ENCODE measurements around the gene HIVEP3. TPM values are rescaled to one million over a fixed set of nuclear protein-coding genes. Genes with fewer than 3 reads are reported as not detected.

The HIVEP3 gene
- total RNA-seq, 5 donors from 2014 or later (not counting 1 experiment from before 2014, with no cell fraction given), result 7.0 to 15.3 (median 8.8) TPM

- DNase-seq (no peak), ATAC-seq (replicated peaks in 1 of 4) (no peak)
- H3K4me1 Mint-ChIP-seq, result peaks cover 13 to 20% (median 16%) of the 10 kb centered on the region in 3 donors
- no peaks in the 10 kb centered on the region for H3K9me3 Mint-ChIP-seq
- WGBS (ENCODE audit: insufficient coverage), result 83% methylated on average over 1 of the region's 3 CpGs
- no peak overlapping the region for H3K4me3 Mint-ChIP-seq
- no peaks in the 10 kb centered on the region for H3K27me3 Mint-ChIP-seq
- POLR2A ChIA-PET, result no interaction called here
- no peak overlapping the region for H3K27ac Mint-ChIP-seq
- H3K36me3 ChIP-seq (ENCODE audit: control insufficient read depth in 2 of 2, extremely low read depth in 1 of 2, insufficient read depth in 1 of 2, low read length in 1 of 2), result peaks cover 2 to 5% of the 10 kb centered on the region in 2 donors
- peaks cover 21% of the 10 kb centered on the region for H3K36me3 Mint-ChIP-seq
- no peak overlapping the region for H3K27ac ChIP-seq (ENCODE audit: low read length)
- H3K9me3 ChIP-seq, result no peaks in the 10 kb centered on the region
- CTCF ChIA-PET, result no interaction called here
- no peaks in the 10 kb centered on the region for H3K27me3 ChIP-seq (replicated peaks in 1 of 2; ENCODE audit: control insufficient read depth in 2 of 2, extremely low read depth in 1 of 2, insufficient read depth in 2 of 2, low read length in 1 of 2)
- no peak overlapping the region for H3K4me3 ChIP-seq (ENCODE audit: control insufficient read depth in 1 of 2, extremely low read depth in 1 of 2, low read length in 1 of 2)
- peaks cover 0 to 14% of the 10 kb centered on the region in 2 experiments for H3K4me1 ChIP-seq (ENCODE audit: control insufficient read depth in 1 of 2, extremely low read depth in 1 of 2, insufficient read depth in 2 of 2, low read length in 2 of 2)
Observed at GRCh38 chr1:41576206-41576605, 342.5 kb downstream of the HIVEP3 start.

DNA sequence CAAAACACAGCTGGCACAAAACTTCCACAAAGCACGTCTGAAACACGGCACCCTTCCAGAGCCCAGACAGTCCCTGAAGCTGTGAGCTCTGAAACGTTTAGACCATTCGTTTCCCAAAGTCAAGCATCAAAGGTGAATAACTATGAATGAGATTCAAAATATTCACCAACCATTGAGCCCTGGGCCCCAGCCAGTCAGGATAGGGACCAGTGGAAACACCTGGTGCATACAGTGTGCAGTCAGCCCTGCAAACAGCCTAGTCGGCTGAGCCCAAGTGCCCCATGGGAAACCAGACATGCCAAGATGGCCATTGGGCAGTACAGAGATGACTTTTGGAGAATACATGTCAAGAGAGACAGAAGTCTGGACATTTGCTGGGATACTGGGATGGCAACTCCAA is 343.9 kb downstream of the HIVEP3 start:
- ChIA-PET CTCF (no interaction called here), POLR2A (no interaction called here)
- no peak overlapping the region for H3K4me3 ChIP-seq (ENCODE audit: control insufficient read depth in 1 of 2, extremely low read depth in 1 of 2, low read length in 1 of 2)
- Mint-ChIP-seq H3K27ac (no peak overlapping the region), H3K27me3 (no peaks in the 10 kb centered on the region), H3K4me3 (no peak overlapping the region), H3K9me3 (no peaks in the 10 kb centered on the region), H3K4me1 (peaks cover 8 to 11% (median 8%) of the 10 kb centered on the region in 3 donors), H3K36me3 (peaks cover 14% of the 10 kb centered on the region)
- DNase-seq (no peak), ATAC-seq (replicated peaks in 1 of 4) (no peak)
- H3K27ac ChIP-seq (ENCODE audit: low read length), result no peak overlapping the region
- WGBS (ENCODE audit: insufficient coverage), result 90% methylated on average over 2 of the region's 5 CpGs
- H3K36me3 ChIP-seq (ENCODE audit: control insufficient read depth in 2 of 2, extremely low read depth in 1 of 2, insufficient read depth in 1 of 2, low read length in 1 of 2), result peaks cover 2 to 5% of the 10 kb centered on the region in 2 donors
- H3K4me1 ChIP-seq (ENCODE audit: control insufficient read depth in 1 of 2, extremely low read depth in 1 of 2, insufficient read depth in 2 of 2, low read length in 2 of 2), result peaks cover 0 to 9% of the 10 kb centered on the region in 2 experiments
- H3K9me3 ChIP-seq, result no peaks in the 10 kb centered on the region
- H3K27me3 ChIP-seq (replicated peaks in 1 of 2; ENCODE audit: control insufficient read depth in 2 of 2, extremely low read depth in 1 of 2, insufficient read depth in 2 of 2, low read length in 1 of 2), result no peaks in the 10 kb centered on the region

DNA sequence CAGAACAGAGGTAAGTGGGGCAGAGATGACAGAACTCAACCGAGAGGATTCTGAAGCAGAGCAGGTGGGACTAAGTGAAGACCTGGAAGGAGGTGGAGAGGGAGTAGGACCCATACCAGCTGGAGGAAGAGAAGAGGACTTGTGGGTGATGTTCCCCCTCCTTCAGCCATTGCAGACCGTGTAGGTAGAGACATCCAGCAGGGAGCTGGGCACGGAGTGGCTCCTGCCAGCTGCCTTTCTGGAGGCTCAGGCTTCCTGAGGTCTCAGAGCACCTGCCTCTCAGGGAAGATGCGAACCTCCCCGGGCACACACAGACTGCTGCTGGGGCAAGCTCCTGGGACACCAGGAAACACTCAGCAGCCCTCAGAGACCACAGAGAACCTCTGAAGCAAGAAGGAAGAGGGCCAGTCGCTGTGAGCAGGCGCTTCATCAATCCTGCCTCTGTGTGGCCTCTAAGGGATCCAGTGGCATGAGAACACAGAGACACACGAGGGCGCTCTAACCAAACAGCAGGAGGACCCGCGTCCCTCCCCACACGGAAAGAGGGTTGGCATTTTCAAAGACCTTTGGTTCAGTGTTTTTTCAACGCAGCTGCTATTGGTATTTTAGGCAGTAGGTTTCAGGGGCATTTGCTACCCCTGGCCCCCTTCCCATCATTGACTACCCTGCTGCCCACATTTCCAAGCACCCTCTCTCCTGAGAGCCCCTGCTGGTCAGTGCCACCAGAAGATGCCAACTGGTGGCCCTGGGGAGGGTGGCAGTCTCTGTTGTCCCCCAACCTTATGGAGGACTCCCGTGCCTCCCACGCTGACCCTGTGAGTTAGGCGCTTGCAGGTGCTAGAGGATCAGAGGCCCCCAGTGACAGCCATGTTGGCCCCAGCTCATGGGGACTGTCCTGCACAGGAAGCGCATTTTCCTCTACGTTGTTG is 344.7 kb downstream of the HIVEP3 start:
- peaks cover 13% of the 10 kb centered on the region for H3K36me3 Mint-ChIP-seq
- Histone ChIP-seq H3K9me3 (no peaks in the 10 kb centered on the region), H3K36me3 (ENCODE audit: control insufficient read depth in 2 of 2, extremely low read depth in 1 of 2, insufficient read depth in 1 of 2, low read length in 1 of 2) (peaks cover 2 to 5% of the 10 kb centered on the region in 2 donors), H3K4me1 (ENCODE audit: control insufficient read depth in 1 of 2, extremely low read depth in 1 of 2, insufficient read depth in 2 of 2, low read length in 2 of 2) (peaks cover 0 to 9% of the 10 kb centered on the region in 2 experiments), H3K27ac (ENCODE audit: low read length) (no peak overlapping the region), H3K27me3 (replicated peaks in 1 of 2; ENCODE audit: control insufficient read depth in 2 of 2, extremely low read depth in 1 of 2, insufficient read depth in 2 of 2, low read length in 1 of 2) (no peaks in the 10 kb centered on the region), H3K4me3 (ENCODE audit: control insufficient read depth in 1 of 2, extremely low read depth in 1 of 2, low read length in 1 of 2) (no peak overlapping the region)
- ATAC-seq (replicated peaks in 1 of 4) (peak; percentile 85 to 99 (median 91)), DNase-seq (peak; percentile 61 to 90 (median 76))
- H3K27ac Mint-ChIP-seq, result no peak overlapping the region
- no peaks in the 10 kb centered on the region for H3K27me3 Mint-ChIP-seq
- H3K9me3 Mint-ChIP-seq, result no peaks in the 10 kb centered on the region
- no peak overlapping the region for H3K4me3 Mint-ChIP-seq
- H3K4me1 Mint-ChIP-seq, result peaks cover 8 to 11% (median 8%) of the 10 kb centered on the region in 3 donors
- ChIA-PET CTCF (interaction anchor here (1.0 to 1.3 kb wide), 3 partner anchors 325 to 600 kb away, joined by 3 to 4 read pairs (median 3); no protein-coding TSS in a partner anchor), POLR2A (no interaction called here)
- whole genome bisulfite sequencing (ENCODE audit: insufficient coverage), result 56% methylated on average over 12 of the region's 18 CpGs

DNA sequence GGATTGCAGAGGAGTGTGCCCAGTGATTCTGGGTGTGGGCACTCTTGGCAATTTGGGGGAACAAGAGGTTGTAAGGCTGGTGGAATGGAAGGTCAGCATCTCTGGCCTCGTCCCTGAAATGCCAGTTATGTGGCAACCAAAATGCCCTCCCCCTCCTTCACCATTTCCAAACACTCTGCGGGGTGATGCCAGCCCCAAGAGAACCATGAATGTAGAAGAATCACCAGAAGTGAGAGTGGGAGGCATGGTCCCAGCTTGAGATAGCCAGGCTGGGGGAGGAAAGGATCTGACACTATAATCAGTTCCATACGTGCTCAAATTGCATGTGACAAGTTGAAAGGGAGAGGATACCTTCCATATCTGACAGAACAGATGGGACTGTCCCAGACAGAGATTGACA is 345.5 kb downstream of the HIVEP3 start:
- Histone ChIP-seq H3K4me1 (ENCODE audit: control insufficient read depth in 1 of 2, extremely low read depth in 1 of 2, insufficient read depth in 2 of 2, low read length in 2 of 2) (peaks cover 0 to 9% of the 10 kb centered on the region in 2 experiments), H3K4me3 (ENCODE audit: control insufficient read depth in 1 of 2, extremely low read depth in 1 of 2, low read length in 1 of 2) (no peak overlapping the region), H3K27ac (ENCODE audit: low read length) (no peak overlapping the region), H3K9me3 (no peaks in the 10 kb centered on the region), H3K36me3 (ENCODE audit: control insufficient read depth in 2 of 2, extremely low read depth in 1 of 2, insufficient read depth in 1 of 2, low read length in 1 of 2) (peaks cover 5% of the 10 kb centered on the region in 2 donors), H3K27me3 (replicated peaks in 1 of 2; ENCODE audit: control insufficient read depth in 2 of 2, extremely low read depth in 1 of 2, insufficient read depth in 2 of 2, low read length in 1 of 2) (no peaks in the 10 kb centered on the region)
- POLR2A ChIA-PET, result interaction anchor here in 1 of 2 donors (0.6 kb wide), 1 partner anchor 690 kb away, joined by 4 read pairs; no protein-coding TSS in a partner anchor
- Mint-ChIP-seq H3K27ac (no peak overlapping the region), H3K27me3 (no peaks in the 10 kb centered on the region), H3K4me1 (peaks cover 8 to 11% (median 8%) of the 10 kb centered on the region in 3 donors), H3K36me3 (peaks cover 15% of the 10 kb centered on the region), H3K9me3 (no peaks in the 10 kb centered on the region), H3K4me3 (no peak overlapping the region)
- 100% methylated on average over 1 of the region's 3 CpGs for WGBS (ENCODE audit: insufficient coverage)
- ATAC-seq (replicated peaks in 1 of 4) (no peak), DNase-seq (no peak)
- CTCF ChIA-PET, result interaction anchor here (1.0 to 1.3 kb wide), 3 partner anchors 325 to 600 kb away, joined by 3 to 4 read pairs (median 3); no protein-coding TSS in a partner anchor

DNA sequence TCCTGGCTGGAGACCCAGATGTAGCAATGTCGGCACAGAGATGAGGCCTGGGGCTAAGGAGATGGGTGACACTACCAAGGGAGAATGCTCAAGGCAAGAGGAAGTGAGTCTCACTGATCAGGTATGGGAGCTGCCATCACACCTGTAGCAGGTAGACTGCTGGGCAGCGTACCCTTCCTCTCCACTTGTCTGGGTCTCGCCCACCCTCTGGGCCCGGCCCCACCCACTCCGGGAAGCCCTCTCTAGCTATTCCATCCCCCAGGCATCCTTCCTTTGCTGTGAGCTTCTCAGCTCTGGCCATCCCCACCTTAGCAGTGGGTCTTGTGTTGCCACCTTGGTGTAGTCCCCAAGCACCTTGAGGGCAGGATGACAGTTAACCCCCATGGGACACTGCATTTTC is 346.5 kb downstream of the HIVEP3 start:
- no peak overlapping the region for H3K4me3 ChIP-seq (ENCODE audit: control insufficient read depth in 1 of 2, extremely low read depth in 1 of 2, low read length in 1 of 2)
- H3K36me3 ChIP-seq (ENCODE audit: control insufficient read depth in 2 of 2, extremely low read depth in 1 of 2, insufficient read depth in 1 of 2, low read length in 1 of 2), result peaks cover 5% of the 10 kb centered on the region in 2 donors
- DNase-seq (no peak), ATAC-seq (replicated peaks in 1 of 4) (no peak)
- peaks cover 20% of the 10 kb centered on the region for H3K36me3 Mint-ChIP-seq
- ChIA-PET POLR2A (no interaction called here), CTCF (interaction anchor here in 1 of 2 donors (1.3 kb wide), 1 partner anchor 601 kb away, joined by 3 read pairs; no protein-coding TSS in a partner anchor)
- H3K27ac ChIP-seq (ENCODE audit: low read length), result no peak overlapping the region
- peaks cover 8 to 11% (median 8%) of the 10 kb centered on the region in 3 donors for H3K4me1 Mint-ChIP-seq
- H3K4me3 Mint-ChIP-seq, result no peak overlapping the region
- H3K27ac Mint-ChIP-seq, result no peak overlapping the region
- H3K27me3 Mint-ChIP-seq, result no peaks in the 10 kb centered on the region
- 85% methylated on average over 5 of the region's 5 CpGs for WGBS (ENCODE audit: insufficient coverage)
- H3K27me3 ChIP-seq (replicated peaks in 1 of 2; ENCODE audit: control insufficient read depth in 2 of 2, extremely low read depth in 1 of 2, insufficient read depth in 2 of 2, low read length in 1 of 2), result no peaks in the 10 kb centered on the region
- H3K4me1 ChIP-seq (ENCODE audit: control insufficient read depth in 1 of 2, extremely low read depth in 1 of 2, insufficient read depth in 2 of 2, low read length in 2 of 2), result peaks cover 0 to 9% of the 10 kb centered on the region in 2 experiments
- no peaks in the 10 kb centered on the region for H3K9me3 ChIP-seq
- no peaks in the 10 kb centered on the region for H3K9me3 Mint-ChIP-seq

- H3K27me3 ChIP-seq (replicated peaks in 1 of 2; ENCODE audit: control insufficient read depth in 2 of 2, extremely low read depth in 1 of 2, insufficient read depth in 2 of 2, low read length in 1 of 2), result no peaks in the 10 kb centered on the region
- Mint-ChIP-seq H3K27me3 (no peaks in the 10 kb centered on the region), H3K27ac (no peak overlapping the region), H3K9me3 (no peaks in the 10 kb centered on the region), H3K4me1 (peaks cover 8 to 11% (median 8%) of the 10 kb centered on the region in 3 donors), H3K36me3 (peaks cover 29% of the 10 kb centered on the region), H3K4me3 (no peak overlapping the region)
- peaks cover 0 to 9% of the 10 kb centered on the region in 2 experiments for H3K4me1 ChIP-seq (ENCODE audit: control insufficient read depth in 1 of 2, extremely low read depth in 1 of 2, insufficient read depth in 2 of 2, low read length in 2 of 2)
- no CpG with 5 or more reads among the region's 3 CpGs for WGBS (ENCODE audit: insufficient coverage)
- no peak overlapping the region for H3K27ac ChIP-seq (ENCODE audit: low read length)
- H3K36me3 ChIP-seq (ENCODE audit: control insufficient read depth in 2 of 2, extremely low read depth in 1 of 2, insufficient read depth in 1 of 2, low read length in 1 of 2), result peaks cover 3 to 5% of the 10 kb centered on the region in 2 donors
- CTCF ChIA-PET, result no interaction called here
- DNase-seq, result no peak
- H3K9me3 ChIP-seq, result no peaks in the 10 kb centered on the region
- POLR2A ChIA-PET, result no interaction called here
- no peak overlapping the region for H3K4me3 ChIP-seq (ENCODE audit: control insufficient read depth in 1 of 2, extremely low read depth in 1 of 2, low read length in 1 of 2)
- ATAC-seq (replicated peaks in 1 of 4), result no peak
Observed at GRCh38 chr1:41571041-41571440, 347.7 kb downstream of the HIVEP3 start.

Data from T-cell (primary cell).